Effector memory CD8-positive, alpha-beta T cell (primary cell): ENCODE data around the gene ZNF618.

ENCODE experiments used
- ATAC-seq: fragments of 150-1000 bp; cut with Tn5 transposase; replicated peaks from 2 replicates; pipeline ENCODE4 v1.10.0; 2021; ENCODE audit warnings: mild to moderate bottlenecking, moderate library complexity
- DNase-seq, 3 experiments: peaks; one replicate each; pipeline ENCODE4 v3.0.0; 2021
- H3K27ac Mint-ChIP-seq, 2 donors: one replicate each; pipeline ENCODE4 v1.8.0; 2022; ENCODE audit warnings: mild to moderate bottlenecking in 2 of 2, mixed read lengths in 2 of 2, moderate library complexity in 2 of 2
- H3K27me3 Mint-ChIP-seq, 2 donors: one replicate each; pipeline ENCODE4 v1.8.0; 2022; ENCODE audit warnings: mixed read lengths in 2 of 2
- H3K36me3 Mint-ChIP-seq: one replicate; pipeline ENCODE4 v1.8.0; 2022; ENCODE audit warnings: mild to moderate bottlenecking, moderate library complexity, mixed read lengths; ENCODE audit not compliant: insufficient read depth
- H3K4me1 Mint-ChIP-seq, 2 donors: one replicate each; pipeline ENCODE4 v1.8.0; 2022; ENCODE audit warnings: low read depth in 2 of 2, mixed read lengths in 2 of 2
- H3K4me3 Mint-ChIP-seq, 2 donors: one replicate each; pipeline ENCODE4 v1.8.0; 2022; ENCODE audit warnings: mild to moderate bottlenecking in 2 of 2, mixed read lengths in 2 of 2, moderate library complexity in 2 of 2
- H3K9me3 Mint-ChIP-seq, 2 donors: one replicate each; pipeline ENCODE4 v1.8.0; 2022; ENCODE audit warnings: mixed read lengths in 2 of 2

Gene ZNF618

GRCh38 chr9:113922160-113922559 is 46.1 kb downstream of the ZNF618 start:
- Mint-ChIP-seq H3K4me3 (no peak overlapping the region), H3K4me1 (no peaks in the 10 kb centered on the region), H3K9me3 (no peaks in the 10 kb centered on the region), H3K36me3 (no peaks in the 10 kb centered on the region), H3K27me3 (peaks cover 0 to 18% of the 10 kb centered on the region in 2 donors), H3K27ac (no peak overlapping the region)
- ATAC-seq (no peak), DNase-seq (no peak)

- H3K36me3 Mint-ChIP-seq = no peaks in the 10 kb centered on the region
- peaks cover 9 to 19% of the 10 kb centered on the region in 2 donors for H3K27me3 Mint-ChIP-seq
- ATAC-seq (no peak), DNase-seq (no peak)
- H3K4me1 Mint-ChIP-seq = no peaks in the 10 kb centered on the region
- peaks cover 3 to 6% of the 10 kb centered on the region in 2 donors for H3K9me3 Mint-ChIP-seq
- no peak overlapping the region for H3K27ac Mint-ChIP-seq
- H3K4me3 Mint-ChIP-seq = no peak overlapping the region
Observed at GRCh38 chr9:113926211-113926610, 50.1 kb downstream of the ZNF618 start.

GRCh38 chr9:113927277-113927676 is 51.2 kb downstream of the ZNF618 start:
- no peaks in the 10 kb centered on the region for H3K4me1 Mint-ChIP-seq
- H3K27ac Mint-ChIP-seq = no peak overlapping the region
- ATAC-seq (no peak), DNase-seq (no peak)
- no peaks in the 10 kb centered on the region for H3K36me3 Mint-ChIP-seq
- H3K4me3 Mint-ChIP-seq = no peak overlapping the region
- H3K9me3 Mint-ChIP-seq = peaks cover 3 to 6% of the 10 kb centered on the region in 2 donors
- H3K27me3 Mint-ChIP-seq = peaks cover 9 to 19% of the 10 kb centered on the region in 2 donors

GRCh38 chr9:113928269-113928668 is 52.2 kb downstream of the ZNF618 start:
- H3K27ac Mint-ChIP-seq = no peak overlapping the region
- no peaks in the 10 kb centered on the region for H3K36me3 Mint-ChIP-seq
- ATAC-seq (no peak), DNase-seq (no peak)
- peaks cover 9 to 19% of the 10 kb centered on the region in 2 donors for H3K27me3 Mint-ChIP-seq
- peaks cover 3 to 6% of the 10 kb centered on the region in 2 donors for H3K9me3 Mint-ChIP-seq
- no peaks in the 10 kb centered on the region for H3K4me1 Mint-ChIP-seq
- H3K4me3 Mint-ChIP-seq = no peak overlapping the region

GRCh38 chr9:113929634-113930389 is 53.7 kb downstream of the ZNF618 start:
- ATAC-seq (no peak), DNase-seq (no peak)
- Mint-ChIP-seq H3K36me3 (no peaks in the 10 kb centered on the region), H3K4me1 (no peaks in the 10 kb centered on the region), H3K27ac (no peak overlapping the region), H3K27me3 (peaks cover 9 to 19% of the 10 kb centered on the region in 2 donors), H3K4me3 (no peak overlapping the region), H3K9me3 (peaks cover 3 to 6% of the 10 kb centered on the region in 2 donors)

- H3K27ac Mint-ChIP-seq = no peak overlapping the region
- H3K4me3 Mint-ChIP-seq = no peak overlapping the region
- peaks cover 9 to 19% of the 10 kb centered on the region in 2 donors for H3K27me3 Mint-ChIP-seq
- DNase-seq (no peak), ATAC-seq (no peak)
- no peaks in the 10 kb centered on the region for H3K4me1 Mint-ChIP-seq
- no peaks in the 10 kb centered on the region for H3K36me3 Mint-ChIP-seq
- H3K9me3 Mint-ChIP-seq = peaks cover 3 to 6% of the 10 kb centered on the region in 2 donors
Observed at GRCh38 chr9:113930390-113930783, 54.3 kb downstream of the ZNF618 start.

- H3K4me3 Mint-ChIP-seq = no peak overlapping the region
- ATAC-seq = no peak
- DNase-seq = no peak
- no peak overlapping the region for H3K27ac Mint-ChIP-seq
- no peaks in the 10 kb centered on the region for H3K36me3 Mint-ChIP-seq
- H3K27me3 Mint-ChIP-seq = peaks cover 9 to 19% of the 10 kb centered on the region in 2 donors
- peaks cover 3 to 6% of the 10 kb centered on the region in 2 donors for H3K9me3 Mint-ChIP-seq
- no peaks in the 10 kb centered on the region for H3K4me1 Mint-ChIP-seq
Observed at GRCh38 chr9:113931140-113931539, 55.0 kb downstream of the ZNF618 start.

- H3K4me1 Mint-ChIP-seq = no peaks in the 10 kb centered on the region
- no peak overlapping the region for H3K27ac Mint-ChIP-seq
- H3K9me3 Mint-ChIP-seq = peaks cover 3 to 6% of the 10 kb centered on the region in 2 donors
- peaks cover 9 to 13% of the 10 kb centered on the region in 2 donors for H3K27me3 Mint-ChIP-seq
- DNase-seq = no peak
- H3K4me3 Mint-ChIP-seq = no peak overlapping the region
- no peak for ATAC-seq
- no peaks in the 10 kb centered on the region for H3K36me3 Mint-ChIP-seq
Observed at GRCh38 chr9:113931777-113932176, 55.7 kb downstream of the ZNF618 start.

GRCh38 chr9:113932906-113933584 is 56.9 kb downstream of the ZNF618 start:
- DNase-seq (no peak), ATAC-seq (no peak)
- H3K27me3 Mint-ChIP-seq = peaks cover 5 to 7% of the 10 kb centered on the region in 2 donors
- H3K36me3 Mint-ChIP-seq = no peaks in the 10 kb centered on the region
- H3K9me3 Mint-ChIP-seq = peaks cover 3 to 6% of the 10 kb centered on the region in 2 donors
- H3K4me3 Mint-ChIP-seq = no peak overlapping the region
- peaks cover 0 to 2% of the 10 kb centered on the region in 2 donors for H3K4me1 Mint-ChIP-seq
- no peak overlapping the region for H3K27ac Mint-ChIP-seq

GRCh38 chr9:113933671-113934070 is 57.6 kb downstream of the ZNF618 start:
- Mint-ChIP-seq H3K4me1 (peaks cover 0 to 2% of the 10 kb centered on the region in 2 donors), H3K36me3 (peaks cover under 1% of the 10 kb centered on the region), H3K27me3 (peaks cover 0 to 1% of the 10 kb centered on the region in 2 donors), H3K27ac (no peak overlapping the region), H3K4me3 (no peak overlapping the region), H3K9me3 (peaks cover 0 to under 1% of the 10 kb centered on the region in 2 donors)
- ATAC-seq (no peak), DNase-seq (no peak)

- ATAC-seq (no peak), DNase-seq (no peak)
- peaks cover 2% of the 10 kb centered on the region for H3K36me3 Mint-ChIP-seq
- H3K4me3 Mint-ChIP-seq = no peak overlapping the region
- peaks cover 0 to 2% of the 10 kb centered on the region in 2 donors for H3K4me1 Mint-ChIP-seq
- H3K9me3 Mint-ChIP-seq = no peaks in the 10 kb centered on the region
- H3K27me3 Mint-ChIP-seq = no peaks in the 10 kb centered on the region
- H3K27ac Mint-ChIP-seq = no peak overlapping the region
Observed at GRCh38 chr9:113934167-113934828, 58.2 kb downstream of the ZNF618 start.

GRCh38 chr9:113934829-113935676 is 58.9 kb downstream of the ZNF618 start:
- Mint-ChIP-seq H3K27ac (no peak overlapping the region), H3K36me3 (peaks cover 2% of the 10 kb centered on the region), H3K4me1 (peaks cover 0 to 2% of the 10 kb centered on the region in 2 donors), H3K27me3 (no peaks in the 10 kb centered on the region), H3K9me3 (no peaks in the 10 kb centered on the region), H3K4me3 (no peak overlapping the region)
- ATAC-seq = no peak
- DNase-seq = no peak
